PFSK-1 (cell line): ENCODE measurements around the gene NPM3.

Experiments used
- FOXP2 ChIP-seq: optimal IDR thresholded peaks from 2 replicates; pipeline ENCODE3; 2011; ENCODE audit warnings: borderline replicate concordance, control low read depth, inconsistent platforms; ENCODE audit not compliant: insufficient read depth; ENCODE audit errors: extremely low read length, extremely low read depth
- POLR2AphosphoS5 ChIP-seq: IDR thresholded peaks from 2 replicates; pipeline ENCODE4 v1.6.1; 2012; ENCODE audit warnings: low read depth, mild to moderate bottlenecking, control low read depth, low read length, moderate library complexity
- SIN3A ChIP-seq: IDR thresholded peaks from 2 replicates; pipeline ENCODE4 v1.6.1; 2012; ENCODE audit warnings: mild to moderate bottlenecking, low read length, moderate library complexity, borderline replicate concordance; ENCODE audit not compliant: insufficient read depth
- TAF1 ChIP-seq: IDR thresholded peaks from 2 replicates; pipeline ENCODE4 v1.6.1; 2012; ENCODE audit warnings: low read length, control low read depth, borderline replicate concordance; ENCODE audit not compliant: insufficient read depth
- TF ChIP-seq, protein P1 (sequence below), 2 experiments: IDR thresholded peaks; 2 replicates each; pipeline versions ENCODE4 v1.6.1 to v1.8.0; 2011 to 2012; ENCODE audit warnings: low read depth in 2 of 2, low read length in 2 of 2, control low read depth in 1 of 2, inconsistent platforms in 1 of 2, mild to moderate bottlenecking in 1 of 2, moderate library complexity in 1 of 2; ENCODE audit not compliant: insufficient read depth in 1 of 2

Gene NPM3

DNA sequence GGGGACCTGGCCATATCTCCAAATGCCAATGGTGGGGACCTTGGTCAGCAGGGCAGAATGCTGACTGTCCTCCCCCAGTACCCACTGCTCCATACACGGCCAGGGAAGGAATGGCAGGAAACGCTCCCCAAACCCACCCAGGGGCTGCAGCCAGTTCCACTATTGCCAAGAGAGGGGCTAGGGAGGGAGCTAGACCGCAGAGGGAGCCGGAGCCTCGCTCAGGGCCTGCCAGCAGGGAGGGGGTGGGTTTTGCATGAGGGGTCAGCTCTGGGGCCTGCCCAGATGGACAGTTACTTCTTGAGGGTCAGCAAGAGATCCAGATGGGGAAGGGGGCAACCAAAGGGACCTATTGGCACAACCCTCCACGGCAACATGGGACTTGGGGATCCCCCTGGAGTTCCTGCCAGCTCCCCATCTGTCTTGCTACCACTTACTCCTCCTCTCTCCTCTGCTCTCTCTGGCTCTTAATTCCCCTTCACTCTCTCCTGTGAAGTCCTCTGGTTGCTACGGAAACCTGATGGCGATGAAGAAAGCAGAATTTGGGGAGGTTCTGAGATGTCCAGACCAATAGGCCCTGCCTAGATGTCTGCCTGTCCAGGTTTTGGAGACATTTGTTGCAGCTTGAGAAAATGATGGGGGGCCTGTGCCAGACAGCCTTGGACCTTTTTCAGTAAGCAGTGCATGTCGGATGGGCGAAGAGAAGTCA, 20.0 kb downstream of the NPM3 start:
- TF ChIP-seq POLR2AphosphoS5 = no peak
- no peak for TF ChIP-seq TAF1
- TF ChIP-seq SIN3A = no peak
- TF ChIP-seq FOXP2 = no peak
- TF ChIP-seq, protein P1, sequence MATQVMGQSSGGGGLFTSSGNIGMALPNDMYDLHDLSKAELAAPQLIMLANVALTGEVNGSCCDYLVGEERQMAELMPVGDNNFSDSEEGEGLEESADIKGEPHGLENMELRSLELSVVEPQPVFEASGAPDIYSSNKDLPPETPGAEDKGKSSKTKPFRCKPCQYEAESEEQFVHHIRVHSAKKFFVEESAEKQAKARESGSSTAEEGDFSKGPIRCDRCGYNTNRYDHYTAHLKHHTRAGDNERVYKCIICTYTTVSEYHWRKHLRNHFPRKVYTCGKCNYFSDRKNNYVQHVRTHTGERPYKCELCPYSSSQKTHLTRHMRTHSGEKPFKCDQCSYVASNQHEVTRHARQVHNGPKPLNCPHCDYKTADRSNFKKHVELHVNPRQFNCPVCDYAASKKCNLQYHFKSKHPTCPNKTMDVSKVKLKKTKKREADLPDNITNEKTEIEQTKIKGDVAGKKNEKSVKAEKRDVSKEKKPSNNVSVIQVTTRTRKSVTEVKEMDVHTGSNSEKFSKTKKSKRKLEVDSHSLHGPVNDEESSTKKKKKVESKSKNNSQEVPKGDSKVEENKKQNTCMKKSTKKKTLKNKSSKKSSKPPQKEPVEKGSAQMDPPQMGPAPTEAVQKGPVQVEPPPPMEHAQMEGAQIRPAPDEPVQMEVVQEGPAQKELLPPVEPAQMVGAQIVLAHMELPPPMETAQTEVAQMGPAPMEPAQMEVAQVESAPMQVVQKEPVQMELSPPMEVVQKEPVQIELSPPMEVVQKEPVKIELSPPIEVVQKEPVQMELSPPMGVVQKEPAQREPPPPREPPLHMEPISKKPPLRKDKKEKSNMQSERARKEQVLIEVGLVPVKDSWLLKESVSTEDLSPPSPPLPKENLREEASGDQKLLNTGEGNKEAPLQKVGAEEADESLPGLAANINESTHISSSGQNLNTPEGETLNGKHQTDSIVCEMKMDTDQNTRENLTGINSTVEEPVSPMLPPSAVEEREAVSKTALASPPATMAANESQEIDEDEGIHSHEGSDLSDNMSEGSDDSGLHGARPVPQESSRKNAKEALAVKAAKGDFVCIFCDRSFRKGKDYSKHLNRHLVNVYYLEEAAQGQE (IDR thresholded peaks at IDR 0.05; ENCODE audit: insufficient read depth in 1 of 2, low read depth in 2 of 2, low read length in 2 of 2) = no peak

DNA sequence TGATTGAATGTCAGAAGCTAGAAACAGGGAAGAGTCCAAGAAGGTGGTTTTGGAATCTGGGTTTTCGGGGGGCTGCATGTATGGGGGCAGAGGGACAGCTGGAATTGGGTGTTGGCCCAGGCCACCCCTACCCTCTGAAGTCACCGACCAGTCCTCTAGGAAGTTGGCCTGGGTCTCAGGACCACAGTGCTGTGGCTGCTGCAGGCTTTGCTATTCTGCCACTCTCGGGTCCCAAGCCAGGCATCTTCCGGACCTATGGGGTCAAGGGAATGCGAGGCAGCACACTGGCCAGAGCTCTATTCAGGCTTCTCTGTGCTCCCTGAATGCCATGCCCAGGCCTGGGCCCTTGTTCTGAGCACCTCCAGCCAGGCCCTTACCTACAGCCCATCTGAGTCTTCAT, 20.5 kb downstream of the NPM3 start:
- TF ChIP-seq, protein P1 (IDR thresholded peaks at IDR 0.05; ENCODE audit: insufficient read depth in 1 of 2, low read depth in 2 of 2, low read length in 2 of 2) = no peak
- TF ChIP-seq SIN3A (no peak), TAF1 (no peak), POLR2AphosphoS5 (no peak), FOXP2 (no peak)

DNA sequence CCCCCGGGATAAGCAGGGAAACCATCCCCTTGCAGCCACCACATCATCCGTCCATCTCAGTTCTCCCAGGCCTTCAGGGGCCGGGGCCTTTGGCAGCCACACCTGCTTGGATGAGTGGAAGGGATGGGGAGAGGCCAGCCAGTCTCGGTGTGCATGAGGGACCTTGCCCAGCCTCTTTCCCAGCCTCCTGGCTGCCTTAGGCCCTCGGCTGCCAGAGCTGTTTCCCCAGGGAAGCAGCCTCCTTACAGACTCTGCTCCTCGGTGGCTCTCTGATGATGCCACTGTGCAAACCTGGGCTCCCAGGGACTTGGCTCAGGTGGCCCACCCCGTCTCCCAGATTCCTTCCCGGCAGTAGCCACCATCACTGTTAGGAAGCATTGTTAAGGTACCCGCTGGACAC, 22.0 kb downstream of the NPM3 start:
- TF ChIP-seq SIN3A = no peak
- no peak for TF ChIP-seq FOXP2
- TF ChIP-seq POLR2AphosphoS5 = no peak
- no peak for TF ChIP-seq TAF1

DNA sequence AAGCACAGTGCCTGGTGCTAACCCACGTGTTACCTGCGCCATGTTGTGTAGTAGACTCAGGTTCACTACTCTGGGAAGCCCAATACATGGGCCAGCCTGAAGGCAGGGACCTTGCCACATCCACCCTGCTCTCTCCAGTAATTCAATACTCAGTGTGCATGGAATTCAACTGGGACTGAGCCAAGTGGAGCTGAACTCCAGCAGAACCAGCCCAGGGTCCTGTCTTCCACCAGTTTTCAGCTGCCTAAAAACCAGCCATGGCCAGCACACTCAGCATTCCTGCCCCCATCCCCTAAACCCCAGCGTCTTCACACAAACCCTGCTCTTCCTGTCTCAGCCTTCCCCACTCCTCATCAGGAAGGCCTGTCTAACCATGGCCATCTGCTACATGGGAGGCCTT, 22.7 kb downstream of the NPM3 start:
- TF ChIP-seq, protein P1 (IDR thresholded peaks at IDR 0.05; ENCODE audit: insufficient read depth in 1 of 2, low read depth in 2 of 2, low read length in 2 of 2) = no peak
- no peak for TF ChIP-seq TAF1
- TF ChIP-seq SIN3A = no peak
- no peak for TF ChIP-seq FOXP2
- TF ChIP-seq POLR2AphosphoS5 = no peak

DNA sequence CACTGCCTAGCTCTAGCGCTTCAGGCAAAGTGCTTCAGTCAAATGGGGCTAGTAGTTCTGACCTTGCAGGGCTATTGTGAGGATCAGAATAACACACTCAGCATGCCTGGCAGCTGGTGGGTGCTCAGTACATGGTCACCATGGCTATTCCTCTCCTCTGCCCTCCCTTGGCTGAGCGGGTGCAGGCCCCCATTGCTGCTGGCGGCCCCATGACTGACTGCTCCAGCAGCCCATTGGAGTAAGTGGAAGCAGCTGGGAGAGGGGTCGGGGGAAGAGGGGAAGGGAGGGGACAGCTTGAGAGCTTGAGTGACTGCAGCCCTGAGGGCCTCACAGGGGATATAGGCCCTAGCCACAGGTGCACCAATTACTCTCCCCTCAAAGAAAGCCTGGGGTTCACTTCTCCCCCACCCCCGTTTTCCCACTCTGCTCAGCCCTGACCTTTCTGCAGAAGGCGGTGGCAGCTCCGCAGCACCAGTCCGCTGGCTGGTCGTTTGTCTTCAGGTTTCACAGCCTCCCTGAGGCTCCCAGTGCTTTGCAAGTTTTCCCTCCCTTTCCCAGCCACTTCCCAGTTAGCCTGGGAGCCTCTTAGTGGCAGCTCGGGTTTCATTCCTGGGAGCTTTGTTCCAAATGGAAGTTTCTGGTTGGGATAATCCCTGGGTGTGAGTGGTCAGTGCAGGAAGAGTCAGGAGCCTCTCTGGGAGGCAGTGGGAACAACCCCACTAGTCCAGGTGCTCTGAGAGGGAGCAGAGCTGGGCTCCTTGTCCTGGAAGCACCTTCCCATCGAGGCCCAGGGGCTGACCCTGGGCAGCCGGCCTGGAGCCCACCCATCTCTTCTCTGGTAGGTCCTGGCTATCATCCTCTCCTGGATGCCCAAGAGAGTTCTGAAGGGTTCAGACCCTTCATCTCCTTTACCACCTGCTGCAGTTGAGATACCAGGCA, 23.7 kb downstream of the NPM3 start:
- TF ChIP-seq, protein P1 (IDR thresholded peaks at IDR 0.05; ENCODE audit: insufficient read depth in 1 of 2, low read depth in 2 of 2, low read length in 2 of 2) = no peak
- no peak for TF ChIP-seq POLR2AphosphoS5
- TF ChIP-seq SIN3A = no peak
- no peak for TF ChIP-seq TAF1
- TF ChIP-seq FOXP2 = no peak
